Memory B cell (primary cell): ENCODE measurements around the gene ALOX12B.

ENCODE experiments used
- ATAC-seq: fragments of 150-1000 bp; cut with Tn5 transposase; 2 replicates; pipeline ENCODE4 v1.10.0; 2021; ENCODE audit warnings: low read depth, mild to moderate bottlenecking, moderate library complexity
- DNase-seq, 2 donors: peaks; one replicate each; pipeline ENCODE4 v3.0.0; 2022; ENCODE audit warnings: low spot score in 2 of 2
- H3K27ac Mint-ChIP-seq: one replicate; pipeline ENCODE4 v1.8.0; 2022; ENCODE audit warnings: mild to moderate bottlenecking, moderate library complexity, mixed read lengths
- H3K27me3 Mint-ChIP-seq: one replicate; pipeline ENCODE4 v1.8.0; 2022; ENCODE audit warnings: mixed read lengths
- H3K36me3 Mint-ChIP-seq: one replicate; pipeline ENCODE4 v1.8.0; 2022; ENCODE audit warnings: mild to moderate bottlenecking, mixed read lengths
- H3K4me1 Mint-ChIP-seq: one replicate; pipeline ENCODE4 v1.8.0; 2022; ENCODE audit warnings: mixed read lengths
- H3K4me3 Mint-ChIP-seq: one replicate; pipeline ENCODE4 v1.8.0; 2022; ENCODE audit warnings: mild to moderate bottlenecking, moderate library complexity, mixed read lengths
- H3K9me3 Mint-ChIP-seq: one replicate; pipeline ENCODE4 v1.8.0; 2022; ENCODE audit warnings: mixed read lengths

ALOX12B gene

DNA sequence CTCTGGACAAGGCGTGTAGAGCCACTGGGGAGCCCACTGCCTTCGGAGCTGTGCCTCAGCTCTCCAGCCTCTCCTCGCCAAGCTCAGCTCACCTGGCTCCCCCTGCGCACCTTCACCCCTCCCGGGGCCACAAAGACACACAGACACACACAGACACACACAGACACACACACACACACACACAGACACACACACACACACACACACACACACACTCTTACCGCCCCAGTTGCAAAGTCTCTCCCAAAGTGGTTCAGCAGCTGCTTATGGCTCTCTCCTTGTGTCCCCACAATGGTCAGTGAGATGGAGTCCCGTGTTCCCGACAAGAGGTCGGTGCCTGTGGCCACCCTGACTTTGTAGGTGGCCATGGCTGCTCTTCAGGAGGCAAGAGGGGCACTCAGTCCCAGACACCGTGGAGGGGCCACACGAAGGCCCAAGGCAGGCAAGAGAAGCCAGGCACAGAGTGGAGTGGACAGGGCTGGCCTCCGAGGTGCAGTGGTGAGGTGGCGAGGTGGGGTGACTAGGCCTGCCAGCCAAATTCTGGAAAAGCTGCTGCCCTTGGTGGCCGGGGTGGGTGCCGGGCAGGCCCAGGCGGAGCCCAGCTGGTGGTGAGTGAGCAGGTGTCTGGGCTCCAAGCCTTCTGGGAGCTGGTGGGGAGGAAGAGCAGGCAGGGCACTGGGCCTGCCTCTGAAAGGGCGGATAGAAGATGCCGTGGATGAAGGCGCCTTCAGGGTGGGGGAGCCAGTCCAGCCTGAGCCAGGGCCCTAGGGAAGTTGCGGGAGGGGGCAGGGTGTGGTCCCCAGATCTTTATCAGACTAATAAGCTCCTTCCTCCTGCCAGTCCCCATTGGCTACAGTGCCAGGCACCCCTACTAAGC lies at the start of gene ALOX12B:
Gene ALOX12B, minus strand, starts transcription at position 642 of the 877 bp plus-strand sequence. Its CDS starts 274 bp downstream, at position 368.
- H3K27ac Mint-ChIP-seq, result no peak within 1 kb of the TSS
- DNase-seq, result no peak
- H3K4me3 Mint-ChIP-seq, result no peak within 1 kb of the TSS
- no peak for ATAC-seq
- no peaks in the 10 kb centered on the region for H3K9me3 Mint-ChIP-seq
- peaks cover 24% of the 10 kb centered on the region for H3K4me1 Mint-ChIP-seq
- H3K36me3 Mint-ChIP-seq, result no peaks in the 10 kb centered on the region
- H3K27me3 Mint-ChIP-seq, result peaks cover 5% of the 10 kb centered on the region

DNA sequence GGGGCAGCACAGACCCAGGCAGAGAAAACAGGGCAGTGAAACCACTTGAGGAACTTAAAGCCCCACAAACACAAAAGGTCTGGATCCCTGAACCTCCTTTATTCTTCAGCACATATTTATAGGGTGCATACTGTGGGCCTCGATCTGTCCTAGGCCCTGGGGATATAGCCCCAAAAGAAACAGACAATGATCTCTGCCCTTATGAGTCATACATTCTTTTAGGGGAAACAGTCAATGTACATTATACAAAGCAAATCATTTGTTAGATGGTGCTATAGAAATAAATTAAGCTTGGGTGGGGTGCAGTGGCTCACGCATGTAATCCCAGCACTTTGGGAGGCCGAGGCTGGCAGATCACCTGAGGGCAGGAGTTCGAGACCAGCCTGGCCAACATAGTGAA lies 46.4 kb upstream of the ALOX12B start:
- DNase-seq (no peak), ATAC-seq (no peak)
- Mint-ChIP-seq H3K27me3 (peaks cover 9% of the 10 kb centered on the region), H3K9me3 (no peaks in the 10 kb centered on the region), H3K36me3 (no peaks in the 10 kb centered on the region), H3K4me1 (no peaks in the 10 kb centered on the region), H3K4me3 (no peak overlapping the region), H3K27ac (no peak overlapping the region)

DNA sequence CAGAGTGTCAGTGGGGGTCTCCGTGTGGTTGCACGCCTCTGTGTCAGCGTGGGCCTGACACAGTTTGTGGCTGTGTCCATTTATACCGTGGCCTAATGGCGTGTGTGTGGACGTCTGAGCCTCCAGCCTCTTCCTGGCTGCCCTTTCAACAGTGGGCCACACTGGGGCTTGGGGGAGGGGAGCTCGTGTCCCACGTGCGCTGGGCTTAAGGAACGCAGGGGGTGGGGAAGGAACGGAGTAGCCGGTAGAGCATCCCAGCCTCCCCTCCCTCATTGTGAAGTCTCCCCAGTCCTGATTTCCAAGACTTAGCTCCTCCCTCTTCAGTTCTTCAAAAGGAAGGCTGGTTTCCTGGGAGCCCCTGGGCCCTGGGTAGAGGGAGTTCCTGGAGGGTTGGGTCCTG lies 45.9 kb upstream of the ALOX12B start:
- peaks cover 9% of the 10 kb centered on the region for H3K27me3 Mint-ChIP-seq
- no peak overlapping the region for H3K4me3 Mint-ChIP-seq
- no peak overlapping the region for H3K27ac Mint-ChIP-seq
- no peaks in the 10 kb centered on the region for H3K9me3 Mint-ChIP-seq
- H3K4me1 Mint-ChIP-seq, result no peaks in the 10 kb centered on the region
- ATAC-seq (no peak), DNase-seq (no peak)
- no peaks in the 10 kb centered on the region for H3K36me3 Mint-ChIP-seq

DNA sequence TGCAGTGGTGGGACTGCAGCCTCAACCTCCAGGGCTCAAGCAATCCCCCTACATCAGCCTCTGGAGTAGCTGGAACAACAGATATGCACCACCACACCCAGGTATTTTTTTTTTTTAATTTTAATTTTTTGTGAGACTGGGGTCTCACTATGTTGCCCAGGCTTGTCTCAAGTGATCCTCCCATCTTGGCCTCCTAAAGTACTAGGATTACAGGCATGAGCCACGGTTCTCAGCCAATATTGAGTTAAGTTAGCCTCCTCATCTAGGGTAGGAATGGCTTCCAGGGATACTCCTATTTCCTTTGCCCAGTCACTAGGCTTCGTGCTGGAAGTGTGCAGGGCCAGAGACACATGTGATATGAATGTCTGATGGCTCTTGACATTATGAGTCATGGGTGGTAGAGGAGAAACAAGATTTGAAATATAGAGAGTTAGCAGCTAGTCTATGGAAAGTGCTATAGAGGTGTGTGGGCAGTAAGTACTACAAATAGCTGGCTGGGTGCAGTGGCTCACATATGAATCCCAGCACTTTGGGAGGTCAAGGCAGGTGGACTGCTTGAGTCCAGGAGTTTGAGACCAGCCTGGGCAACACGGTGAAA lies 44.4 kb upstream of the ALOX12B start:
- Mint-ChIP-seq H3K4me1 (peaks cover 4% of the 10 kb centered on the region), H3K36me3 (no peaks in the 10 kb centered on the region), H3K4me3 (no peak overlapping the region), H3K9me3 (no peaks in the 10 kb centered on the region), H3K27ac (no peak overlapping the region), H3K27me3 (peaks cover 13% of the 10 kb centered on the region)
- no peak for ATAC-seq
- no peak for DNase-seq

DNA sequence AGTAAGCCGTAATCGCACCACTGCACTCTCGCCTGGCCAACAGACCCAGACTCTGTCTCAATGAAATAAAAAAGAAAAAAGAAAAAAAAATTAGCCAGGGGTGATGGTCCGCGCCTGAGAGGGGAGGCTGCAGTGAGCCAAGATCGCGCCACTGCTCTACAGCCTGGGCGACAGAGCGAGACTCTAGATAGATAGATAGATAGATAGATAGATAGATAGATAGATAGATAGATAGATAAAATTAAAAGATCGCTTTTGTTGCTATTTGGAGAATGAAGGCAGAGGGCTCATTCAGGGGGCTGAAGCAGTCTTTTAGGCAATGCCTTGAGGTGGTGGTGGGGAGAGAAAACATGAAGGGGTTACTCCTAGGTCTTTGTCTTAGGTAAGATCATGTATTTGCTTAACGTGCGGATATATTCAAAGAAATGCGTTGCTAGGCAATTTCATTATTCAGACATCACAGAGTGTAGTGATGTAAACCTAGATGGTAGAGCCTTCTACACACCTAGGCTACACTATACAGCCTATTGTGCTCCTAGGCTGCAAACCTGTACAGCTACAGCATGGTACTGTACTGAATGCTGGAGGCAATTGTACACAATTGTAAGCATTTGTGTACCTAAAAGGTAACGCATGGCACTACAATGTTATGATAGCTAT lies 40.7 kb upstream of the ALOX12B start:
- H3K4me1 Mint-ChIP-seq, result peaks cover 33% of the 10 kb centered on the region
- H3K4me3 Mint-ChIP-seq, result no peak overlapping the region
- H3K27ac Mint-ChIP-seq, result no peak overlapping the region
- no peak for DNase-seq
- H3K27me3 Mint-ChIP-seq, result peaks cover 34% of the 10 kb centered on the region
- ATAC-seq, result no peak
- H3K36me3 Mint-ChIP-seq, result peaks cover 2% of the 10 kb centered on the region
- H3K9me3 Mint-ChIP-seq, result no peaks in the 10 kb centered on the region

DNA sequence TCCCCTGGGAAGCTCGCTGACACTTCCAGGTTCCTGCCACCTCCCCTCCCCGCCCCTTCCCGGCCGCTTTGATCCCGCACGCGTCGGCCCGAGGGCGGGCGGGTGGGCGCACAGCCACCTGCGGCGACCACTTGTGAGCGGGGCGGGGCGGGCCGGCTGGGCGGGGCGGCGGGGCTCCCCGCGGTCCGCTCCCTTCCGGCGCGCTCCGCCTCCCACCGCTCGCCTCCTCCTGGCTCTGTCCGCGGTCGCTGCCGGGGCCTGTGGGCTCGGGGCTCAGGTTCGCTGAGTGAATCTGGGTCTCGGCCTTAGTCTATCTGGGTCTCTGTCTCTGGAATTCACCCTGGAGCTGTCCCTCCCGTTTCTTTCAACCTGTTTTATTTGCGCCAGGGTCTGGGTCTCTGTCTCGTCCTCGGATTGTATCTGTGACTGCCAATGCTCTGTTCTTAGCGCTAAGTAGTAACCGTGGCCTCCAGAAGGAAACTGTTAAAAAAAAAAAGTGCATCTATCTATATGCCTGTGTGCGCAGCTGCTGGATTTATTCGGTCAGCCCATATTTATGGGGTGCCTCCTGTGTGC lies 39.1 kb upstream of the ALOX12B start:
- ATAC-seq (peak; percentile 21), DNase-seq (peak in 1 of 2 donors; percentile 52)
- Mint-ChIP-seq H3K4me1 (peaks cover 42% of the 10 kb centered on the region), H3K9me3 (no peaks in the 10 kb centered on the region), H3K27me3 (peaks cover 40% of the 10 kb centered on the region), H3K27ac (peak overlapping the region; percentile 97), H3K4me3 (peak overlapping the region; percentile 90), H3K36me3 (peaks cover 2% of the 10 kb centered on the region)

DNA sequence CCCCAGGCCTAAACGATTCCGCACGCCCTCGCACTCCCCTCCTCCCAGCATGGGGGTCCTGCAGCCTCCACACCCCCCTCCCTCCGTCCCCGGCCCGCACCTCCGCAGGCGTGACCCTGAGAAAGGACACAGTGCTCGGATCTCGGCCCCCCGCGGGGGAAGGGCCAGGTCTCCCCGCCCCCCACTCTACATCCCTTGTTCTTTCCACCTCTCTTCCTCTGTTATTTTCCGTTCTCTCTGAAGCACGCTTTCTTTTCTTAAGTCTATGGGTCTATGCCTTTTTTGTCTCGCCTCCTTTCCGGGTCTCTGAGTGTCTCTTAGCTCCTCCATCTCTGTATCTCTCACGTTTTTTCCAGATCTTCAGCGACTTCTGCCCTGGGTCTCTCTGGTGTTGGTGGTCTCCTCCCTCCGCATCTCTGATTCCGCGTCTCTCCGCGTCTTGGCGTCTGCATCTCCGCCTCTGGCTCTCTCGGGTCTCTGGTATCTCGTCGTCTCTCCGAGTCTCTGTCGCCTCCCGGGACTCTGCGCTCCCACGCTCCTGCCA lies 38.5 kb upstream of the ALOX12B start:
- ATAC-seq, result no peak
- Mint-ChIP-seq H3K4me1 (peaks cover 45% of the 10 kb centered on the region), H3K27me3 (peaks cover 40% of the 10 kb centered on the region), H3K4me3 (peak overlapping the region; percentile 87), H3K27ac (peak overlapping the region; percentile 97), H3K36me3 (peaks cover 2% of the 10 kb centered on the region), H3K9me3 (no peaks in the 10 kb centered on the region)
- DNase-seq, result peak in 1 of 2 donors; percentile 41

DNA sequence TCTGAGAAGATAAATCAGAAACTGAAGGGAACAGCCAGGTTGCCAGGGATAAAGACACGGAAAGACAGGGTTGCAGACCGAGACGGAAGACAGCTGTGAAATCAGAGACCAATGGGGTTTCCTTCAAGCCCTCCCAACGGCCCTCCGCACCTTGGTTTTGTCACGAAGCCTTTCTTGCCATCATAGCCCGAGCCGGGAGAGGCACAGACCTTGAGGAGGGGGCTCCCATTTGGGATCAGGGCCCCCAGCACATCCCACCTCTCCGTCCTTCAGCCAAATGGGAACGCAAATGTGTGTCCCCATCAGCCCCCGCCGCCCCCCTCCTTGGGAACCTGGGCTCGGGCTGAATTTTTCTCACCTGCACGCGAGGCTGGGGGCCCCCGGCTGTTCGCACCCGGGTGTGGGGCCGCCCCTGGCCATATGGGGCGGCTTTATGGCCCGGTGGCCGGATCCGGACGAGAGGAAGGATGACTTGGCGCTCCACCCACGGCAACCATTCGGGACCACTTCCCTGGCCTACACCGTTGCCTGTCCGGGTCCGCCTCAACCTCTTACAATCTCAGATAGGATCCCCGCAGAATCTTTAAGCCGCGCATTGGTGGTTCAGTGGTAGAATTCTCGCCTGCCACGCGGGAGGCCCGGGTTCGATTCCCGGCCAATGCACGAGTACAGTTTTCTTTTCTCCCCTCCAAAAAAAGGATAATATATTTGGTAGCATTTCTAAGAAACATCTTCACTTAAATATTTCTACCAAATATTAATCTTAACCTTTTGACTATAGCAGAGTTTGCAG lies 37.8 kb upstream of the ALOX12B start:
- H3K27me3 Mint-ChIP-seq, result peaks cover 42% of the 10 kb centered on the region
- H3K4me1 Mint-ChIP-seq, result peaks cover 51% of the 10 kb centered on the region
- ATAC-seq (peak; percentile 57), DNase-seq (peak; percentile 85 to 98)
- peak overlapping the region; percentile 97 for H3K27ac Mint-ChIP-seq
- H3K36me3 Mint-ChIP-seq, result peaks cover 2% of the 10 kb centered on the region
- no peaks in the 10 kb centered on the region for H3K9me3 Mint-ChIP-seq
- H3K4me3 Mint-ChIP-seq, result peak overlapping the region; percentile 87

DNA sequence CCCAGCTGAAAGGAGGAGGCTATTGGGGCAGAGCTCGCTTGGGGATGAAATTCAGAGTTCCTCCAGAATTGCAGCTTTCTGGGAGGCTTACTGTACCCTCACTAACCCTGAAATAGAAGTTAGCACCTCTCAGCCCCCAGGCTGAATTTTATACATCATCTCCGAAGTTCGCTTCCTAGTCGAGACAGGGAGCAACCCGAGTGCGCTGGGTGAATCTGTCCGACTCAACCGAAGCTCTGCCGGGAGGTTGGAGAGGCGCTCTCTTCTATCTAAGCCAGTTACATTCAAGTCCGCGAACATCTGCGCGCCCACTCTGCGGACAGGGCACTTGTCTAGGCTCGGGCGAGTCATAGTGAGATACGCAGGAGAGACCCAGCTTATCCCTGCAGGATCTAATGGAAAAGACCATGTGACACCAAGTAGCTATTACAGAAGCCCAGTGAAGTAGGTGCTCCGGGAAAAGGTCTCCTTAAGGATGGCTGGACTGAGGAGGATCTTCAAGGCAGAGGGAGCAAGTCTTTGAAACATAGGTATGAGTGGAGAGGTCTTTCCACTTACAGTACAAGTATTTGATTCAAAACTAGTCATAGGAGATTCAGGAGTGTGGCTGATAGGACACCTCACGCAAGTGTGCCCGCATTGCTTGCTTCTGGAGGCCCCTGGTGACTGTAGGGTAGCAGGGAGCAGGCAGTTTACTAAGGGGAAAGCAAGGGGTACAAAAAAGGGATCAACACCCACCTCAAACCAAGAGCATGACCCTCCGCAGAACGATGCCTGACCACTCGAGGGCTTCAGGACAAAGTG lies 37.0 kb upstream of the ALOX12B start:
- Mint-ChIP-seq H3K36me3 (peaks cover 2% of the 10 kb centered on the region), H3K4me3 (peak overlapping the region; percentile 87), H3K27me3 (peaks cover 37% of the 10 kb centered on the region), H3K4me1 (peaks cover 56% of the 10 kb centered on the region), H3K27ac (peak overlapping the region; percentile 97), H3K9me3 (no peaks in the 10 kb centered on the region)
- DNase-seq (no peak), ATAC-seq (no peak)

DNA sequence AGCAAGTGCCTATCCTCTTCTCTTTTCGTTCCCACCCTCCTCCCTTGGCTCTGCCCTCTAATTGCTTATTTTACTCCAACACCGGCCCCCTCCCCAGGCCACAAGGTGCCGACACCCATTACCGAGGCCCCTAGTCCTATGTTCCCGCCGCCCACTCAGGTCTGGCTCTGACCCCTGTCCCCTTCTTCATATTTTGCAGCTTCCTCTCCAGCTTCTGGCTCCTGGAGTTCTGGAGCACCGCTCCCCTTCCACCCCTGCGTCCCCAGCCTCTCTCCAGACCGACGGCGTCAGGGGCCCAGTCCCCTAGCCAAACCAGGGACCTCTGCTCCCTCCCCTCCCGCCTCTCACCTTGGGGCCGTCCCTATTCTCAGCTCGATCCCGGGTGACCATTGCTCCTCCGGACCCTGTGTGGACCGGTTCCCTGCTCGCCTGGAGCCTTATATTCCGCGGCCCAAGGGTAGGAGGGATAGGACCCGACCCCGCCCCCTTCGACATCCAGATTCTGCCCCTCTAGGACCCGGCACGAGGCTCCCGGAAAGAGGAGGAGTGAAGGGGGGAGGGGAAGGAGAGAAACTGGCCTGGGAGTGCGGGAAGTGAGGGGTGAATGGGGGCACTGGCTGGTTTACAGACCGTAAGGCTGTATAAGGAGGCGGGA lies 36.3 kb upstream of the ALOX12B start, which contains the start of gene HES7:
Gene HES7, minus strand, starts transcription at position 412 of the 655 bp plus-strand sequence. Its CDS starts 22 bp downstream, at position 390.
- no peak for ATAC-seq
- Mint-ChIP-seq H3K4me3 (peak within 1 kb of the TSS; percentile 87), H3K9me3 (no peaks in the 10 kb centered on the region), H3K27me3 (peaks cover 35% of the 10 kb centered on the region), H3K4me1 (peaks cover 56% of the 10 kb centered on the region), H3K36me3 (peaks cover 2% of the 10 kb centered on the region), H3K27ac (peak within 1 kb of the TSS; percentile 97)
- DNase-seq, result no peak

DNA sequence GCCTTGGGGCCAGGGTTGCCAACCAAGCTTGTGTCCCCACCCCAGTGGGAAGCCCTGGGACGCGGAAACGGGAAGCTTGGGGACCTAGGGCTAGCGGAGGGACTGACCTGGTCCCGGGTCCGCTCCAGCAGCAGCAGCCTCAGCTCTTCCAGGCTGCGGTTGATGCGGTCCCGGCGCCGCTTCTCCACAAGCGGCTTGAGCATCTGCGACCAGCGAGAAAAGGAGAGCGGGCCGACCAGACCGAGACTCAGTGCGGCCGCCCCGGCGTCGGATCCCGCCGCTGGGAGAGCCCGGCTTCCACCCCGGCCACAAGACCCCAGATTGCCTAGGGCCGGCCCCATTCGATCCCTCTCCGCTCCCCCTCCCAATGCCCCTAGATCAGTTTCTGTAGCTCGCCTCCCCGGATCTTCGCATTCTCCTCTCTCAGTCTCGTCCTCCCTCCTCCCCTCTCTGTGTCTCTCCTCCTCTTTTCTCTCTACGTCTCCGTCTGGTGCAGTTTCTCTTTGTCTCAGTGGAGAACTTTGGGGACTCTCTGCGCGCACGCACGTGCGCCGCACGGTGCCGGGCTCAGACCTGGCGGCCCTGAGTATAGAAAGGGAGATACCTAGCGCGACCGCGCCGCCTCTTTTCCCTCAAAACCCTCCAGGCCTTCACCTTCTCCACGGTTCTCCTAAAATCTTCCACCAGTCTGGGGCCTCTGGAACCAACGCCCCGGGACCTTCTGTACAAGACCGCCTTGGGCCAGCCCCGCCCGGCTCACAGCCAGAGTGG lies 35.6 kb upstream of the ALOX12B start:
- peaks cover 2% of the 10 kb centered on the region for H3K36me3 Mint-ChIP-seq
- DNase-seq (peak in 1 of 2 donors; percentile 51), ATAC-seq (no peak)
- no peaks in the 10 kb centered on the region for H3K9me3 Mint-ChIP-seq
- peaks cover 60% of the 10 kb centered on the region for H3K4me1 Mint-ChIP-seq
- H3K27ac Mint-ChIP-seq, result peak overlapping the region; percentile 64
- peak overlapping the region; percentile 87 for H3K4me3 Mint-ChIP-seq
- H3K27me3 Mint-ChIP-seq, result peaks cover 40% of the 10 kb centered on the region
